Thyroid gland (tissue), 4 donors: ENCODE data around the gene CLTA.
"Not testable (repeated sequence)": the region's sequence is repeated elsewhere in the genome, so short reads cannot be mapped to it uniquely, and the experiment has no call there.

Experiments used
- CTCF ChIP-seq, 6 experiments: fragments of 200-600 bp in 3 of 6; fragments of 450-650 bp in 3 of 6; sonication (generic) in 3 of 6; IDR thresholded peaks; one replicate each; pipeline ENCODE4 v1.5.1; 2016 to 2019; ENCODE audit warnings: antibody characterized with exemption in 6 of 6, mild to moderate bottlenecking in 2 of 6, inconsistent platforms in 1 of 6, moderate library complexity in 1 of 6
- POLR2A ChIP-seq, 2 donors: fragments of 450-650 bp; IDR thresholded peaks; one replicate each; pipeline ENCODE4 v1.6.1; 2017; ENCODE audit warnings: antibody characterized with exemption in 2 of 2, mild to moderate bottlenecking in 2 of 2, moderate library complexity in 1 of 2

- not testable (repeated sequence) for TF ChIP-seq CTCF, POLR2A (IDR thresholded peaks at IDR 0.05)
Measured at GRCh38 chr9:36239675-36240074, 49.0 kb downstream of the CLTA start.
